Right atrium auricular region (tissue), 2 donors: ENCODE results near the gene CDADC1. TPM values are rescaled to one million over a fixed set of nuclear protein-coding genes. Genes with fewer than 3 reads are reported as not detected.
A peak's percentile ranks its signal among the peaks of the same experiment; 100 is the strongest.

Experiments
- DNase-seq: peaks from one replicate; pipeline ENCODE4 v3.0.0-alpha.2; 2019; ENCODE audit warnings: low spot score
- H3K27ac ChIP-seq, 2 donors: fragments of 200-600 bp; sonication (generic); 1 replicate in 1 of 2; 2 replicates in 1 of 2; pipeline ENCODE4 v1.5.1; 2016 to 2019
- H3K27me3 ChIP-seq, 2 donors: fragments of 200-600 bp; sonication (generic); one replicate each; pipeline versions ENCODE4 v1.5.1 to v1.6.0; 2017 to 2019
- H3K36me3 ChIP-seq: fragments of 200-600 bp; sonication (generic); one replicate; pipeline ENCODE4 v1.5.1; 2016
- H3K4me1 ChIP-seq, 2 donors: fragments of 200-600 bp; sonication (generic); one replicate each; pipeline versions ENCODE4 v1.5.1 to v1.6.0; 2017 to 2019
- H3K4me3 ChIP-seq, 2 donors: fragments of 200-600 bp; sonication (generic); 1 replicate in 1 of 2; 2 replicates in 1 of 2; pipeline ENCODE4 v1.5.1; 2017 to 2019; ENCODE audit warnings: mild to moderate bottlenecking in 1 of 2, moderate library complexity in 1 of 2
- H3K9me3 ChIP-seq, 2 donors: fragments of 200-600 bp; sonication (generic); one replicate each; pipeline ENCODE4 v1.5.1; 2019
- CTCF ChIP-seq, 2 donors: fragments of 200-600 bp; sonication (generic); IDR thresholded peaks; one replicate each; pipeline ENCODE4 v1.5.1; 2019; ENCODE audit warnings: antibody characterized with exemption in 2 of 2
- total RNA-seq, 2 donors: library from RNA; depleted of rRNA; stranded (reverse); fragments of >200 nt; gene quantifications; one replicate each; pipeline ENCODE4 v1.1.0, GENCODE V29; 2016

Gene CDADC1
- total RNA-seq, 2 donors from 2014 or later, result 3.5 to 4.6 TPM

GRCh38 chr13:49218493-49219051 is 29.2 kb upstream of the CDADC1 start:
- Histone ChIP-seq H3K4me3 (no peak overlapping the region), H3K9me3 (no peaks in the 10 kb centered on the region), H3K27me3 (peaks cover 14 to 18% of the 10 kb centered on the region in 2 donors), H3K4me1 (peaks cover 0 to 19% of the 10 kb centered on the region in 2 donors), H3K36me3 (no peaks in the 10 kb centered on the region), H3K27ac (no peak overlapping the region)
- no peak for TF ChIP-seq CTCF (IDR thresholded peaks at IDR 0.05)
- peak; percentile 50 for DNase-seq

GRCh38 chr13:49219647-49220035 is 28.1 kb upstream of the CDADC1 start:
- Histone ChIP-seq H3K4me3 (peak overlapping the region; percentile 31 to 53), H3K4me1 (peaks cover 0 to 19% of the 10 kb centered on the region in 2 donors), H3K9me3 (no peaks in the 10 kb centered on the region), H3K27me3 (peaks cover 14 to 18% of the 10 kb centered on the region in 2 donors), H3K27ac (no peak overlapping the region), H3K36me3 (no peaks in the 10 kb centered on the region)
- no peak for TF ChIP-seq CTCF (IDR thresholded peaks at IDR 0.05)
- peak; percentile 51 for DNase-seq

- Histone ChIP-seq H3K27me3 (peaks cover 14 to 18% of the 10 kb centered on the region in 2 donors), H3K27ac (no peak within 1 kb of the TSS), H3K4me3 (peak within 1 kb of the TSS; percentile 31 to 53), H3K4me1 (peaks cover 0 to 19% of the 10 kb centered on the region in 2 donors), H3K36me3 (no peaks in the 10 kb centered on the region), H3K9me3 (no peaks in the 10 kb centered on the region)
- peak in 1 of 2 donors; percentile 25 for TF ChIP-seq CTCF (IDR thresholded peaks at IDR 0.05)
- DNase-seq, result peak; percentile 55
These were observed 27.5 kb upstream of the CDADC1 start, which contains the start of gene MLNR for GRCh38 chr13:49220036-49220855. Gene MLNR (plus strand): TSS chr13:49220338. CDS start chr13:49220338, 0 bp downstream.

- Histone ChIP-seq H3K27ac (no peak overlapping the region), H3K9me3 (no peaks in the 10 kb centered on the region), H3K4me1 (peaks cover 0 to 19% of the 10 kb centered on the region in 2 donors), H3K36me3 (no peaks in the 10 kb centered on the region), H3K27me3 (peaks cover 14 to 18% of the 10 kb centered on the region in 2 donors), H3K4me3 (peak overlapping the region; percentile 31 to 53)
- TF ChIP-seq CTCF (IDR thresholded peaks at IDR 0.05), result no peak
- peak; percentile 26 for DNase-seq
These were observed 26.7 kb upstream of the CDADC1 start for GRCh38 chr13:49220856-49221589.

GRCh38 chr13:49221590-49221965 is 26.1 kb upstream of the CDADC1 start:
- H3K4me1 ChIP-seq, result peaks cover 0 to 19% of the 10 kb centered on the region in 2 donors
- no peaks in the 10 kb centered on the region for H3K36me3 ChIP-seq
- no peak overlapping the region for H3K4me3 ChIP-seq
- peak; percentile 7 for DNase-seq
- no peak for TF ChIP-seq CTCF (IDR thresholded peaks at IDR 0.05)
- H3K27ac ChIP-seq, result no peak overlapping the region
- H3K9me3 ChIP-seq, result no peaks in the 10 kb centered on the region
- peaks cover 14 to 18% of the 10 kb centered on the region in 2 donors for H3K27me3 ChIP-seq
